Activated CD4-positive, alpha-beta memory T cell treated with anti-CD3 and anti-CD28 coated beads, Interleukin-2, amount 10 ng/mL, durations not matched to agents 7 days and 5 days (primary cell): ENCODE data around the gene WHRN. TPM values are rescaled to one million over a fixed set of nuclear protein-coding genes. Genes with fewer than 3 reads are reported as not detected.
A peak's percentile ranks its signal among the peaks of the same experiment; 100 is the strongest.

Experiments used
- CTCF ChIA-PET: fragments of 350-600 bp; sonication (Branson Sonifier 250); formaldehyde crosslinking; loops from one replicate; lab custom pipeline; 2021; ENCODE audit warnings: antibody characterized with exemption, inconsistent platforms; lab: Charles Lee
- POLR2A ChIA-PET: fragments of 350-600 bp; sonication (Branson Sonifier 250); formaldehyde crosslinking; loops from one replicate; lab custom pipeline; 2021; ENCODE audit warnings: antibody characterized with exemption; lab: Charles Lee
- DNase-seq: peaks from one replicate; pipeline ENCODE4 v3.0.0-alpha.2; 2020
- H3K27ac Mint-ChIP-seq: one replicate; pipeline ENCODE4 v1.8.0; 2021; ENCODE audit warnings: mild to moderate bottlenecking, mixed read lengths
- H3K27me3 Mint-ChIP-seq: one replicate; pipeline ENCODE4 v1.8.0; 2021; ENCODE audit warnings: mixed read lengths
- H3K36me3 Mint-ChIP-seq: one replicate; pipeline ENCODE4 v1.8.0; 2021; ENCODE audit warnings: low read depth, mixed read lengths
- H3K4me1 Mint-ChIP-seq: one replicate; pipeline ENCODE4 v1.8.0; 2021; ENCODE audit warnings: mixed read lengths
- H3K4me3 Mint-ChIP-seq: one replicate; pipeline ENCODE4 v1.8.0; 2021; ENCODE audit warnings: mild to moderate bottlenecking, mixed read lengths
- H3K9me3 Mint-ChIP-seq: one replicate; pipeline ENCODE4 v1.8.0; 2021; ENCODE audit warnings: mixed read lengths
- total RNA-seq, 2 experiments: library from RNA; stranded (reverse); gene quantifications; one replicate each; pipeline ENCODE4 v1.2.3, GENCODE V29; 2021

WHRN gene
- total RNA-seq, 2 experiments from 2014 or later = 4.5 to 4.8 TPM

DNA sequence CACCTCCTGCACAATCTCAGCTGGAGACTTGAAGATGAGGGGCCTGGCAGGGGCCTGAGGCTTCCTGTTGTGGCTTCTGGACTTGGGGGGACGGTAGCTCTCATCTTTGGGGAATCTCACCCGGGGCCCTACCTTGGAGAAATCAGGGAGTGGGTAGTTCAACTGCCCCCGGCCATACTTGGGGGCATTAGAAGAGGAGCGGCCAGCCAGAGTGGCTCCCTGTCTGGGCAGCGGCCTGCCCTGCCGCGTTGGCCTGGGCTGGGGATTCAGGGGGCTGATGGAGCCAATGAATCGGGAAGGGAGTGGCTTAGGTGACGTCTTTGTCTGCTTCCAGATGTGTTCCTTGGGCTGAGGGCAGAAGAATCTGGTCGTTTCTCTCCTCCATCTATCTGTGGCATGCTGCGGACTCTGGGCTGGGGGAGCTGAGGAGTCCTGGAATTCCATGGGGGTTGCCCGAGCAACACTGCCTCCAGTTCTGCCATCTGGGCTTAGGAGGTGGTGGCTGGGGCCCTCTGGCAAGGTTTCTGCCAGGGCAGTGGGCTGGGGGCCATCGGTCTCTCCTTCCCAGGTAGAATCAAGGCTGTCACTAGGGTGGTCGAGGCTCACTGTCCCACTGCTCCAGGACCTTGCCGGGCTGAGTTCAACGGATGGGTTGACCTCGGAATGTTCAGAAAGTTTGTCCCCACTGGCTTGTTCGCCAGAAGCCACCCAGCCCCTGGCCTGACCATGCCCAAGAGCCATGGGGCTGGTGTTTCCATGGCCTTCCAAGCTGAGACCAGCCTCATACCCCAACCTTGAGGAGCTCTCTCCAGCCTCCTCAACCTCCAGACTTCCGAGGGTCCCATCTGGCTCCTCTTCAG, 128.5 kb downstream of the WHRN start:
- Mint-ChIP-seq H3K36me3 (peaks cover 86% of the 10 kb centered on the region), H3K4me3 (no peak overlapping the region), H3K9me3 (no peaks in the 10 kb centered on the region), H3K27me3 (no peaks in the 10 kb centered on the region), H3K4me1 (peaks cover 92% of the 10 kb centered on the region), H3K27ac (peak overlapping the region; percentile 81)
- ChIA-PET CTCF (no interaction called here), POLR2A (interaction anchor here (1.0 to 3.0 kb wide), 5 partner anchors 8 to 28 kb away, joined by 3 to 30 read pairs (median 3); partner anchors contain the start of gene AKNA)
- DNase-seq = no peak

DNA sequence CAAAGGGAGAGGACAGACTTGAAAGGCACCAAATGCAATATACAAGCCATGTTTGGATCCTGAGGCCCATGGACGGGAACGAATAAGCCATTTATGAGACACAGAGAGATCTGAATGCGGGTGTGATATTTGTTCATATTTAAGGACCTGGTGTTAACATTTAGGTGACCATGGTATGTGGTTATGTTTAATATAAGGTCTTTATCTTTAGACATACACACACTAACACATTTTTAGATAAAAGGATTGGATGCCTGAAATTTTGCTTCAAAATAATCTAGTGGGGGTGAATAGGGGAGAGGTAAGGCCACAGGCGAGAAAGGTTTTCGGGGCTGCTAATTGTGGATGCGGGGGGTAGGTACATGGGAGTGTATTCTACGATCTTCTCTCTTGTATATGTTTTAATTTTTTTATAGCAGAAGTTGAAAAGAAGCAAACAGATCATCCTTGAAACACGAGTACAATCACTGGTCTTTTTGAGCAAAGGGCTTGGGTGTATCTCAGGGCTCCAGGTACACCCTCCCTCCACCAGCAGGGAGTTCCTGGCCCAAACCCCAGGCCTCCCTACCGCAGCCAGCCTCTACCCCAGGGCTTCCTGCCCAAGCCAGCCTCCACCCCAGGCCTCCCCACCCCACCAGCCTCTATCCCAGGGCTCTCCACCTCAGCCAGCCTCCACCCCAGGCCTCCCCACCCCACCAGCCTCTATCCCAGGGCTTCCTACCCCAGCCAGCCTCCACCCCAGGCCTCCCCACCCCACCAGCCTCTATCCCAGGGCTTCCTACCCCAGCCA, 129.7 kb downstream of the WHRN start:
- Mint-ChIP-seq H3K36me3 (peaks cover 91% of the 10 kb centered on the region), H3K27me3 (no peaks in the 10 kb centered on the region), H3K9me3 (no peaks in the 10 kb centered on the region), H3K4me1 (peaks cover 94% of the 10 kb centered on the region), H3K27ac (peak overlapping the region; percentile 93), H3K4me3 (peak overlapping the region; percentile 31)
- CTCF ChIA-PET = interaction anchor here (0.9 to 1.4 kb wide), 2 partner anchors 10 to 23 kb away, joined by 3 to 6 read pairs; no protein-coding TSS in a partner anchor
- no peak for DNase-seq
- POLR2A ChIA-PET = interaction anchor here (1.2 to 17.7 kb wide), 4 partner anchors 9 to 27 kb away, joined by 3 to 633 read pairs (median 17); partner anchors contain the start of gene AKNA

DNA sequence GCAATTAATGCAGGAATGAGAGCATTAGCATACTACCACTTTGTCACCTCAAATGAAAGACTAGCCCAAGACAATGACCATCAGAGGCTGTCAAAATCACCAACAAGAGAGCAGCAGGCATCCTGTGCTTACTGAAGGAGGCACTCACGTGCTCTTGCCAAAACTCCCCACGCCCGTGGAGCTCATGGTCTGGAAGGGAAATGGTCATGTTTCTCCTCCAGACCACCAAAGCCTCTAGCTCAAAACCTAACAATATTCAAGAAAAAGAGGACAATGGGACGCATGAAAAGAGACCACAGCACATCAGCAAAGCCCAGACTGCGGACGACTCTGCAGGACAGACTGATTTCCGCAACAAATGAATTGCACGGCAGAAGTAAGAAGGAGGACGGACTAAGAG, 130.3 kb downstream of the WHRN start:
- Mint-ChIP-seq H3K4me3 (peak overlapping the region; percentile 8), H3K27ac (peak overlapping the region; percentile 93), H3K4me1 (peaks cover 95% of the 10 kb centered on the region), H3K27me3 (no peaks in the 10 kb centered on the region), H3K36me3 (peaks cover 92% of the 10 kb centered on the region), H3K9me3 (no peaks in the 10 kb centered on the region)
- DNase-seq = no peak
- CTCF ChIA-PET = interaction anchor here (0.9 to 1.8 kb wide), 3 partner anchors 10 to 24 kb away, joined by 3 to 6 read pairs (median 4); no protein-coding TSS in a partner anchor
- POLR2A ChIA-PET = interaction anchor here (0.7 to 17.7 kb wide), 2 partner anchors 11 to 12 kb away, joined by 3 to 633 read pairs; partner anchors contain the start of gene AKNA

DNA sequence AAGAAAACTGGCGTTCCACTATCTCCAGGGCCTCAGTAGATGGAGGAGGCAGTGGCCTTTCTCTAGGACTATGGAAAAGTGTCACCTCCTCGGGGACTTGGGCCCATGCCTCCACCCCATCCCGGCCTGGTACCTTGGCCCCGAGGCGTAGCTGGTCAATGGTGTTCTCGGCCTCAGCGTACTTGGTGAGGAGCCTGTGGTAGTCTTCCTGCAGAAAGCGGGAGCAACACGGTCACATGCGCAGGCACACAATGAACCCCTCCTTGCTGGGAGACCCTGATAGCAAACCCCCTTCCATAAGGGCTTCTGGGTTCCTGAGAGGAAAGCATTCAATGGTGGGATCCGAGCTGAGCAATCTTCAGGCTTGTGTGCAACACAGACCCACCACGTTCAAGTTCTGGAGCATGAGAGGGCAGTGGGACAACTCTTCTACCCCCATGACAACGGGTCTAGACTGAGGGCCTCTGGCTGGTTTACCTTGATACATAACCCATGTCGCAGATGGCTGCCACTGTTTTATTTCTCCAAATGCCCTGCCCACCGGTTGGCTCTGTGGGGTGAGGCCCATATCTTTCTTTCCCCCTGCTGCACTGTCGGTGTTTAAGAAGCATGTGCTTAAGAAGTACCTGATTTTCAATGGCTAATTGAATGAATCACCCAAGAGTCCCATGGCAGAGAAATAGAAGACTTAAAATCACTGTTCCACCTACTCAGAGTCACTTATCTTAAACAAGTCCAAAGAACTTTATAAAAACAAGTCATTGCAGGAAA, 131.1 kb downstream of the WHRN start:
- peak overlapping the region; percentile 93 for H3K27ac Mint-ChIP-seq
- no peaks in the 10 kb centered on the region for H3K9me3 Mint-ChIP-seq
- no peak for DNase-seq
- ChIA-PET POLR2A (interaction anchor here (0.7 to 17.7 kb wide), 4 partner anchors 11 to 23 kb away, joined by 3 to 633 read pairs (median 26); partner anchors contain the start of gene AKNA), CTCF (interaction anchor here (0.7 to 1.8 kb wide), 6 partner anchors 9 to 1635 kb away, joined by 3 to 33 read pairs (median 5); partner anchors contain the start of gene AKNA)
- peaks cover 95% of the 10 kb centered on the region for H3K4me1 Mint-ChIP-seq
- H3K4me3 Mint-ChIP-seq = peak overlapping the region; percentile 36
- H3K36me3 Mint-ChIP-seq = peaks cover 92% of the 10 kb centered on the region
- H3K27me3 Mint-ChIP-seq = no peaks in the 10 kb centered on the region

DNA sequence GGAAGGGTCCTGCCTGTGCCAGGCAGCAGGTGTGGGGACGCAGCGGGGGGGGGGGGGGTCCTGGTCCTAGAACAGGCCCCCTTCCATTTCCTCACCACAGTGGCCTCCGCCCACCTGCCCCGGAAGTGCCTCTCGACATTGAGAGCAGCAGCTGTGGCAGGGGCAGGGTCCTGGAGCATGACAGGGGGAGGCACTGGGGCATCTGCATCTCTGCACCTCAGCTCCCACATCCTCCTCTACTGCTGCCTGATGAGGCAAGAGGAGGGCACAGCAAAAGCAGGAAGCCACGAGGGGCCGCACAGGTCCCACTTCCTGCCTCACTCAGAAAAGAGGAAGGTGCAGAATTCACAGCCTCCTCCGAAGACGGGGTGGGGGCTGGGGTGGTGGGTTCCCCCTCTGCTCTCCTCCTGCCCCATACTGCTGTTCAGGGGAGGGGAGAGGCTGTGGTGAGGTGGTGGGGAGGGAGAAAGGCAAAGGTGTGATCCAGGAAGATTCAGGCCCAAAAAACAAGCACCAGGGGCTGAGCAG, 132.3 kb downstream of the WHRN start:
- peaks cover 94% of the 10 kb centered on the region for H3K4me1 Mint-ChIP-seq
- CTCF ChIA-PET = interaction anchor here (0.7 to 1.7 kb wide), 8 partner anchors 8 to 1634 kb away, joined by 3 to 33 read pairs (median 4); partner anchors contain the start of gene AKNA
- peak overlapping the region; percentile 93 for H3K27ac Mint-ChIP-seq
- no peaks in the 10 kb centered on the region for H3K9me3 Mint-ChIP-seq
- H3K36me3 Mint-ChIP-seq = peaks cover 90% of the 10 kb centered on the region
- POLR2A ChIA-PET = interaction anchor here (1.2 to 17.7 kb wide), 6 partner anchors 9 to 37 kb away, joined by 3 to 633 read pairs (median 6); partner anchors contain the start of gene AKNA
- no peaks in the 10 kb centered on the region for H3K27me3 Mint-ChIP-seq
- DNase-seq = peak; percentile 92
- peak overlapping the region; percentile 71 for H3K4me3 Mint-ChIP-seq

DNA sequence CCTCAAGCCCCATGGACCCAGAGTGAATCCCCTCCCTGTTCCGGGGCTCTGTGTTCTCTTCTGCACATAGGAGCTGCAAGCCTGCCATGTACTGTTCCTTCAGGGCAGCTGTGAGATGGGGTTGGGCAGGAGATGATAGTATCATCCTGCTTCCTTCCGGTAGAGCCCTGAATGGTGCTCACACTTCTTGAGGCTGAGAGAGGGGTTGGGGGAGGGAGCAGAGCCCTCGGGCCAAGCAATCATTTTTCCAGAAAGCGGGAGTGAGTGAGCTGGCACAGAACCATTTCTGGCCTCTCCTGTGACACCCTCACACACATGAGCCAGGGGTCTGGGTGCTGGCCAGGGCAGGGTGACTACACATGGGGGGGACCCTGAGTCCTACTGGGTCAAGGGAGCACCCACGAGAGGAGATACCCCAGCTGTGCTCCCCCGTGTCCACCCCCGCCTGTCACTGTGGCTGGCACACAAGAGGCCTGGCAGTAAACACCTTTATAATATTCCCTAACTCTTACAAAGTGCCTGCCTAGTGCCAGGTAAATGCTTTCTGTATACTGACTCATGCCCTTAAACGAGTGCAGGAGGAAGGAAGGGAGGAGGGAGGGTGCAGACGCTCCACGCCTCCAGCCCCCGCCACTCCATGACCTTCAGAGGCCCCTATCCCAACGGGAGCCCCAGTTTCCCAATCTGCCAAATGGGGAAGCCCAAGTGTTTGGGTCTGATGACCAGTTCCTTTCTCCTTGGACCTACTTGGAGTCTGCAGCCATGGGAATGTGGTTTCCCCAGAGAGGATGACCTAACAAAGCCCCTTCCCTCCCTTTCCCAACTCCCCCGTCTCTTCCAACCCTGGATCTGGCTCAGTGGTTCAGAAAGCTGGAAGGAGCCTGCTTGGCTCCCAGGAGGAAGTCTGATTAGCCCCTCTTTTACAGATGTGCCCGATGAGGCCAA, 133.0 kb downstream of the WHRN start:
- no peaks in the 10 kb centered on the region for H3K27me3 Mint-ChIP-seq
- peak overlapping the region; percentile 71 for H3K4me3 Mint-ChIP-seq
- no peaks in the 10 kb centered on the region for H3K9me3 Mint-ChIP-seq
- H3K4me1 Mint-ChIP-seq = peaks cover 94% of the 10 kb centered on the region
- POLR2A ChIA-PET = interaction anchor here (1.0 to 17.7 kb wide), 7 partner anchors 9 to 216 kb away, joined by 3 to 633 read pairs (median 5); partner anchors contain the start of genes AKNA and ATP6V1G1
- CTCF ChIA-PET = interaction anchor here (0.7 to 1.7 kb wide), 8 partner anchors 8 to 220 kb away, joined by 3 to 33 read pairs (median 4); partner anchors contain the start of gene AKNA
- H3K27ac Mint-ChIP-seq = peak overlapping the region; percentile 93
- H3K36me3 Mint-ChIP-seq = peaks cover 90% of the 10 kb centered on the region
- peak; percentile 72 for DNase-seq

DNA sequence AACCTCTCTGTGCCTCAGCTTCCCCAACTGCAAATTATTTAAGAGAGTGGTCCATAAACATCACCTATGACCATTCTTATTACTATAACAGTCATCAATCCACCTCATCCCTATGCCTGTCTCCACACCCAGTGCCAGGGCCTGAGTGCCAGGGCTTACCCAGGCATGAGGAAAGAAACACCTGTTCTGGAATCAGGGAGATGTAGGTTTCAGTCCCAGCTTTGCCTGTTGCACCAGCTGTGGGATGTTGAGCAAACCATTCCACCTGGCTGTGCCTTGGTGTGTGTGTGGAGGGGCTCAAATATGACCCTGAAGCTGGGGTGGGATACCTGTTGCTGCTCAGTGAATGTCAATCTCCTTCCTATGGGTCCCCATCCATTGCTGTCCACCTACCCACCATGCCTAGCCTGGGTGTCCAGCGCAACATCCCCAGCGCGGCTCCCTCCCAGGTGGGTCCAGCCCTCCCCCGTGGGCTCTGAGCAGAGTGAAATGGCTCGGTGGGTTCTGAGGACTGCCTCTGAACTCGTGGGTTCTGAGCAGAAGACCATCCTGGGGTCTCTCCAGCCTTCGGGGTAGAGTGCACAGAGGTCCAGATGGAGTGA, 133.8 kb downstream of the WHRN start:
- Mint-ChIP-seq H3K4me3 (peak overlapping the region; percentile 71), H3K27me3 (no peaks in the 10 kb centered on the region), H3K9me3 (no peaks in the 10 kb centered on the region), H3K36me3 (peaks cover 90% of the 10 kb centered on the region), H3K27ac (peak overlapping the region; percentile 93), H3K4me1 (peaks cover 94% of the 10 kb centered on the region)
- no peak for DNase-seq
- ChIA-PET CTCF (interaction anchor here (1.0 to 1.6 kb wide), 3 partner anchors 12 to 34 kb away, joined by 3 to 5 read pairs (median 4); no protein-coding TSS in a partner anchor), POLR2A (interaction anchor here (0.9 to 17.7 kb wide), 6 partner anchors 8 to 320 kb away, joined by 3 to 633 read pairs (median 5); partner anchors contain the start of genes AKNA and ATP6V1G1)

DNA sequence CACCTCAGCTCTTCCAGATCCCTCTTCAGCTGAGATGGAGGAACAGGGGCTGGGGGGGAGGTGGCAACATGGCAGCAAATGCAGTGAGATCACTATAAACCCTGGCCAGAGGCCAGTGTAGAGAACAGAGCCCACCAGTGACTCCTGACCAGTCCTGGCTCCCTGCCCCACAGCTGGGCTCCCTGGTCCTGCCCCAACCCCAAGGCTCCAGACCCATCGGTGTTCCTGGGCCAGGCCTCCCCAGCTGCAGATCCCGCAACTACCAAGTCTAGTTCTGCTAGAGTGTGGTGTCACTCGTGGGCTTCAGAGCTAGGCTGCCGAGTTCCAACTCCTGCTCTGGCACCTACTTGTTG, 134.3 kb downstream of the WHRN start:
- peaks cover 93% of the 10 kb centered on the region for H3K36me3 Mint-ChIP-seq
- H3K27ac Mint-ChIP-seq = peak overlapping the region; percentile 93
- ChIA-PET POLR2A (interaction anchor here (0.9 to 17.7 kb wide), 3 partner anchors 7 to 321 kb away, joined by 3 to 633 read pairs (median 48); partner anchors contain the start of gene AKNA), CTCF (interaction anchor here (1.3 to 1.6 kb wide), 2 partner anchors 12 to 35 kb away, joined by 4 to 5 read pairs; no protein-coding TSS in a partner anchor)
- peaks cover 97% of the 10 kb centered on the region for H3K4me1 Mint-ChIP-seq
- DNase-seq = no peak
- peak overlapping the region; percentile 71 for H3K4me3 Mint-ChIP-seq
- H3K27me3 Mint-ChIP-seq = no peaks in the 10 kb centered on the region
- H3K9me3 Mint-ChIP-seq = no peaks in the 10 kb centered on the region

DNA sequence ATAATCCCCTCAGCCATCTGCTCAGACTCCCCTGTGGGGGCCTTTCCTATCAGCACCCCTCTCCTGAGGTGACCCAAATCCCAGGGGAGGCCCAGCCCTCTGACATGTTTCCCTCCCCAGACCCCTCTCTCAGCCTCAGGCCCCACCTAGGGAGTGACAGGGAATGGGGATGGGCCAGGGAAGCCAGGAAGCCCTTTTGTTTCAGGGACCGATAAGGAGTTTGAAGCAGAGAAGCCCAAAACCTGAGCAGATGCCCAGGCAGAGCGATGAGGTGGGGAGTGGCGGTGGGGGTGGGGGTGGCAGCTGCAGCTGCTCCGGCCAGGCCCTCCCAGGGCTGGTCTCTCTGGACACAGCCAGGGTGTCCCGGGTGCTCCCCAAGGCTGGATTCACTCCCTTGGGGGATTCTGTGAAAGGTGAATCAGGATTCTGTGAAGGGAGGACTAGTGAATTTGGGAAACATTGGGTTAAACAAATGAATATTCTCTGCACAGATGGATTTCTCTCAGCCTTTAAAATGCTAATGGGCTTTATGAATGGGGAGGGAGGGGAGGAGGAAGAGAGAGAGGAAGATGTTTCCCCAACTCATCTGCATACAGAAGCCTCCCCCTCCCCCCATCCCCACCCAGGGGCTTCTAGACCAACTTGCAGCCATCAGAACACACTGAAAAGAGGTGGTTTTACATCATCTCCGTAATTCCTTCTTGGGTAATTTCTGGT, 134.9 kb downstream of the WHRN start:
- no peak for DNase-seq
- Mint-ChIP-seq H3K4me3 (no peak overlapping the region), H3K9me3 (no peaks in the 10 kb centered on the region), H3K36me3 (peaks cover 92% of the 10 kb centered on the region), H3K4me1 (peaks cover 96% of the 10 kb centered on the region), H3K27me3 (no peaks in the 10 kb centered on the region), H3K27ac (peak overlapping the region; percentile 93)
- ChIA-PET POLR2A (interaction anchor here (0.9 to 17.7 kb wide), 3 partner anchors 7 to 321 kb away, joined by 3 to 633 read pairs (median 48); partner anchors contain the start of gene AKNA), CTCF (interaction anchor here (0.6 to 8.0 kb wide), 3 partner anchors 13 to 77 kb away, joined by 3 to 87 read pairs (median 4); partner anchors contain the start of gene AKNA)
